ENCODE results near the gene CCNY. TPM values are rescaled to one million over a fixed set of nuclear protein-coding genes. Genes with fewer than 3 reads are reported as not detected.
A peak's percentile ranks its signal among the peaks of the same experiment; 100 is the strongest.

The CCNY gene
- total and polyA plus RNA-seq, 12 donors, result 26.0 to 99.4 (median 88.9) TPM

DNA sequence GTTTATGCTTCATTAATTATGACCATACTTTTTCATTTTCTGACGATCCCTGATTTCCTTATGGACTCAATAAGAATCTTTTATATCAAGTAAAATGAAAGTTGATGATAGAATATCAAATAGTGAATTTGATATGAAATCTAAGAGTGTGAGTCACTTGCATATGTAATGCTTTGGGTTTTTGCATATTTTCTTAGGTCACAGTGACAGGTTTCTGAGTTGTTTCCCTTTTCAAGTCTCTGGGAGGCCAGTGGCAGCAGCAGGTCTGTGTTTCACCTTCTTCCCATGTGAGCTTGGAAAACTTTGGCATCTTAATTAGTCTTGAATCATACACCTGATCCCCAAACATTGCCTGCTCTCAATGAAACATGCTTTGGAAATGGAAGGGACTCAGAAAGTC lies 234.1 kb downstream of the CCNY start:
- DNase-seq (no peak), ATAC-seq (no peak)
- Histone ChIP-seq H3K27me3 (no peaks in the 10 kb centered on the region), H3K27ac (no peak overlapping the region), H3K36me3 (peaks cover 0 to 98% (median 20%) of the 10 kb centered on the region in 9 donors), H3K4me1 (peaks cover 4 to 27% (median 16%) of the 10 kb centered on the region in 9 donors), H3K4me3 (no peak overlapping the region), H3K9me3 (no peaks in the 10 kb centered on the region)
- intact Hi-C loops (cut with DNase I), result loop anchor here in 1 of 10 donors (10.0 kb wide), 1 partner anchor 456 kb away; no protein-coding TSS in a partner anchor
- WGBS, 2 donors, result 97 to 100% methylated on average over 1 of the region's 1 CpG
- TF ChIP-seq, protein P1, sequence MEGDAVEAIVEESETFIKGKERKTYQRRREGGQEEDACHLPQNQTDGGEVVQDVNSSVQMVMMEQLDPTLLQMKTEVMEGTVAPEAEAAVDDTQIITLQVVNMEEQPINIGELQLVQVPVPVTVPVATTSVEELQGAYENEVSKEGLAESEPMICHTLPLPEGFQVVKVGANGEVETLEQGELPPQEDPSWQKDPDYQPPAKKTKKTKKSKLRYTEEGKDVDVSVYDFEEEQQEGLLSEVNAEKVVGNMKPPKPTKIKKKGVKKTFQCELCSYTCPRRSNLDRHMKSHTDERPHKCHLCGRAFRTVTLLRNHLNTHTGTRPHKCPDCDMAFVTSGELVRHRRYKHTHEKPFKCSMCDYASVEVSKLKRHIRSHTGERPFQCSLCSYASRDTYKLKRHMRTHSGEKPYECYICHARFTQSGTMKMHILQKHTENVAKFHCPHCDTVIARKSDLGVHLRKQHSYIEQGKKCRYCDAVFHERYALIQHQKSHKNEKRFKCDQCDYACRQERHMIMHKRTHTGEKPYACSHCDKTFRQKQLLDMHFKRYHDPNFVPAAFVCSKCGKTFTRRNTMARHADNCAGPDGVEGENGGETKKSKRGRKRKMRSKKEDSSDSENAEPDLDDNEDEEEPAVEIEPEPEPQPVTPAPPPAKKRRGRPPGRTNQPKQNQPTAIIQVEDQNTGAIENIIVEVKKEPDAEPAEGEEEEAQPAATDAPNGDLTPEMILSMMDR (IDR thresholded peaks at IDR 0.05), result no peak

DNA sequence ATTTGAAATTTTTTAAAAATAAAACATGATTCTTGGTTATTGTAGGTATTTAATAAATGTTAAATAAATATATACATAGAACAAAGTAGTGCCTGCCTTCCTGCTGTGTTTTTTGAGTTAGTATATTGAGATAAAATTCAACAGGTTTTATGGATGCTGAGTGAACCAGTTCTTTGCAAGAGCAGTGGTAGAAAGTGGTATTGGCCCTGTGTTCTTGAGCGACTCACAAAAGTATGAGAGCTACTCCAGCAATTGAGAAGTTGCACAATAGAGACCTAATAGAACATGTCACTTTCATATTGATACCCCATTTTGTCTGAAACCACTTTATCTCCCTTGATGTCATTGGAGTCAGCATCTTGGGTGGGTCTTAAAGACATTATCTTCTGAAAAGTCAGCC lies 236.3 kb downstream of the CCNY start:
- intact Hi-C loops (cut with DNase I), result loop anchor here in 1 of 10 donors (10.0 kb wide), 1 partner anchor 458 kb away; no protein-coding TSS in a partner anchor
- H3K27me3 ChIP-seq, result no peaks in the 10 kb centered on the region
- no peak overlapping the region for H3K27ac ChIP-seq
- no peak for DNase-seq
- peaks cover 0 to 11% (median 0%) of the 10 kb centered on the region in 9 donors for H3K4me1 ChIP-seq
- peaks cover 0 to 85% (median 15%) of the 10 kb centered on the region in 9 donors for H3K36me3 ChIP-seq
- H3K4me3 ChIP-seq, result no peak overlapping the region
- 96 to 97% methylated on average over 1 of the region's 1 CpG for WGBS, 2 donors
- TF ChIP-seq, protein P1 (IDR thresholded peaks at IDR 0.05), result no peak
- no peaks in the 10 kb centered on the region for H3K9me3 ChIP-seq
- no peak for ATAC-seq

DNA sequence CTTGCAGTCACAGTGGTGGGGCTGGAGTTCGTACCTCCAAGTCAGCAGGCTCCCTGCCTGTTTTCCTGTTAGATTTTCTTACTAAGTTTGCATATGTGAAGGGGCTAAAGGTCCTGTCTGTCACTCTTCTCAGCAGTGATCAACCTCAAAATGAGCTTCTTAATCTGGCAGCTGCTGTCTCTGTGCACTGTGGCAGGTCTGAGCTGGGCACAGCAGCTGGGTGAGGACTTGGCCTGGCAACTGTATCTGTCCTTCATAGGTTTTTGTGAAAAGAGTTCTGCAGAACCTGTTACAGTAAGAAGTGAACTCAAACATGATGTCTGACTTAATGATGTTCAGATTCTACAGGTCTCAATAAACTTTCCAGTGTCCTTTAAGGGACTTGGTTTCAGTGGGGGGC lies 237.5 kb downstream of the CCNY start:
- Histone ChIP-seq H3K36me3 (peaks cover 0 to 73% (median 10%) of the 10 kb centered on the region in 9 donors), H3K4me1 (peaks cover 0 to 22% (median 7%) of the 10 kb centered on the region in 9 donors), H3K9me3 (no peaks in the 10 kb centered on the region), H3K4me3 (no peak overlapping the region), H3K27ac (no peak overlapping the region), H3K27me3 (no peaks in the 10 kb centered on the region)
- ATAC-seq (no peak), DNase-seq (no peak)
- WGBS, 2 donors, result 100% methylated on average over 1 of the region's 1 CpG
- intact Hi-C loops (cut with DNase I), result loop anchor here in 1 of 10 donors (10.0 kb wide), 1 partner anchor 459 kb away; no protein-coding TSS in a partner anchor
- TF ChIP-seq, protein P1 (IDR thresholded peaks at IDR 0.05), result no peak

DNA sequence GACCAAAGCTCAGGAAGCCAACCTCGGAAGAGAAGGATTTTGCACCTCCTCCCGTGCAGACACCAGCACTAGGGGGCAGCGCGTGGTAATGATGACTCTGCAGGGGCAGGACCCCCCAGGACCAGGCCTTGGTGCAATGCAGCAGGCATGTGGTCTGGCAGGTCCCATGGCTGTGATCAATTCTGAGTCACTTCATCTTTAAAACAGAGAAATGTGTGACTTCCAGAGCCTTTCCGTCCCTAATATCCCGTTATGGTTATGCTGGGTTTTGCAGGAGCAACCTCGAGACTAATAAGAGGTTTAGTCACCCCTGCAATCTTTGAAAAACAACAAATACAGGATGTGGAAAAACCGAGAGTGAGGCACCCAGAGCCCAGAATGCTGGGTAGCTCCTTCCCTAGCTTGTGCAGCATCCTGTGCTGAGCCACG lies 238.6 kb downstream of the CCNY start:
- 83% methylated on average over 9 of the region's 9 CpGs for WGBS, 2 donors
- TF ChIP-seq, protein P1 (IDR thresholded peaks at IDR 0.05), result peak in 1 of 9 donors; percentile 16

More for the DNA sequence above, 238.6 kb downstream of the CCNY start:
- Histone ChIP-seq H3K4me1 (peaks cover 0 to 17% (median 11%) of the 10 kb centered on the region in 9 donors), H3K36me3 (peaks cover 0 to 62% (median 1%) of the 10 kb centered on the region in 9 donors), H3K4me3 (no peak overlapping the region), H3K9me3 (no peaks in the 10 kb centered on the region), H3K27ac (no peak overlapping the region), H3K27me3 (no peaks in the 10 kb centered on the region)
- ATAC-seq, result no peak
- no peak for DNase-seq
- intact Hi-C loops (cut with DNase I), result loop anchor here in 1 of 10 donors (10.0 kb wide), 1 partner anchor 460 kb away; no protein-coding TSS in a partner anchor
